Epithelial cell of proximal tubule (primary cell): ENCODE data around the gene AGAP9. TPM values are rescaled to one million over a fixed set of nuclear protein-coding genes. Genes with fewer than 3 reads are reported as not detected.
"Not testable (repeated sequence)": the region's sequence is repeated elsewhere in the genome, so short reads cannot be mapped to it uniquely, and the experiment has no call there.

Experiments used
- DNase-seq: peaks from one replicate; pipeline ENCODE4 v3.0.0-alpha.2; 2011; ENCODE audit warnings: low read depth
- H3K4me3 ChIP-seq: 2 replicates; pipeline ENCODE4 v1.5.1; 2011; ENCODE audit warnings: low read depth, mild to moderate bottlenecking, low read length
- total RNA-seq: library from RNA; depleted of rRNA; stranded (reverse); fragments of >200 nt; gene quantifications from 2 replicates; pipeline ENCODE4 v1.2.3, GENCODE V29; 2015
- TF ChIP-seq, protein P1 (sequence below): conservative IDR thresholded peaks from 2 replicates; pipeline ENCODE4 v1.5.1; 2012; ENCODE audit warnings: low read depth, mild to moderate bottlenecking, low read length

The AGAP9 gene
- total RNA-seq, 1 donor from 2014 or later: 7.1 TPM

DNA sequence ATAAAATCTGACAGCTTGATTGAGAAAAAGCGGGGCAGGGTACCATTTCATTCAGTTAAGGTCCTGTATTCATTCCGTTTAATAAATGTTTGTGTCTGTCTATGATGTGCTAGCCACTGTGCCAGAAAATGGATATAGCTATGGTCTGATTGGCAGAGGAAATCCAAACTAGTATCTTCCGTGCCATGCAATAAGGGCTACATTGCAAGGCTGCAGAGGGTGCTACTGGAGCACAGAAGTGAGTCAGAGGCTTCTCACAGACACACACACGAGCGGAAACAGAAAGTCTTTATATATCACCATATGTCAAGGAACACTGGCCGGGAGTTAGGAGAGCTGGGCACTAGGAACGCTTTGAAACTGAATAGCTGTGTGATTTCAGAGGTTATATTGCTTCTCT is 29.3 kb upstream of the AGAP9 start:
- not testable (repeated sequence) for DNase-seq

GRCh38 chr10:47547286-47547685 is 23.8 kb upstream of the AGAP9 start:
- not testable (repeated sequence) for H3K4me3 ChIP-seq, DNase-seq

More for the DNA sequence above, 29.3 kb upstream of the AGAP9 start:
- peak overlapping the region; percentile 70 for H3K4me3 ChIP-seq
- TF ChIP-seq, protein P1, sequence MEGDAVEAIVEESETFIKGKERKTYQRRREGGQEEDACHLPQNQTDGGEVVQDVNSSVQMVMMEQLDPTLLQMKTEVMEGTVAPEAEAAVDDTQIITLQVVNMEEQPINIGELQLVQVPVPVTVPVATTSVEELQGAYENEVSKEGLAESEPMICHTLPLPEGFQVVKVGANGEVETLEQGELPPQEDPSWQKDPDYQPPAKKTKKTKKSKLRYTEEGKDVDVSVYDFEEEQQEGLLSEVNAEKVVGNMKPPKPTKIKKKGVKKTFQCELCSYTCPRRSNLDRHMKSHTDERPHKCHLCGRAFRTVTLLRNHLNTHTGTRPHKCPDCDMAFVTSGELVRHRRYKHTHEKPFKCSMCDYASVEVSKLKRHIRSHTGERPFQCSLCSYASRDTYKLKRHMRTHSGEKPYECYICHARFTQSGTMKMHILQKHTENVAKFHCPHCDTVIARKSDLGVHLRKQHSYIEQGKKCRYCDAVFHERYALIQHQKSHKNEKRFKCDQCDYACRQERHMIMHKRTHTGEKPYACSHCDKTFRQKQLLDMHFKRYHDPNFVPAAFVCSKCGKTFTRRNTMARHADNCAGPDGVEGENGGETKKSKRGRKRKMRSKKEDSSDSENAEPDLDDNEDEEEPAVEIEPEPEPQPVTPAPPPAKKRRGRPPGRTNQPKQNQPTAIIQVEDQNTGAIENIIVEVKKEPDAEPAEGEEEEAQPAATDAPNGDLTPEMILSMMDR: peak; percentile 37

DNA sequence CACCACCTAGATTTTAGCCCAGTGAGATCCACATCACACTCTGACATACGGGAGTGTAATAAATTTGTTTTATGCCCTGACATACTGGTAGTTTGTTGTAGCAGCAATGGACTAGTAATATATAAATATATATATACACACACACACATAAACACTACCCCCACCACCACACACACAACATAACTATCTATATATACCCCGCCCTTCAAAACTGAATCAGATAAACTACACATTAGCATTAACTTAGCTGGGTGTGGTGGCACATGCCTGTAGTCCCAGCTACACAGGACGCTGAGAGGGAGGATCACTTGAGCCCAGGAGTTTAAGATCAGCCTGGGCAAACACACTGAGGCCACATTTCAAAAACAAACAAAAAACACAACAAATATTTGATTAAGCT is 13.0 kb upstream of the AGAP9 start:
- DNase-seq: not testable (repeated sequence)

GRCh38 chr10:47502313-47502712 is 21.1 kb downstream of the AGAP9 start:
- H3K4me3 ChIP-seq, DNase-seq: not testable (repeated sequence)

More for the DNA sequence above, 13.0 kb upstream of the AGAP9 start:
- not testable (repeated sequence) for H3K4me3 ChIP-seq

DNA sequence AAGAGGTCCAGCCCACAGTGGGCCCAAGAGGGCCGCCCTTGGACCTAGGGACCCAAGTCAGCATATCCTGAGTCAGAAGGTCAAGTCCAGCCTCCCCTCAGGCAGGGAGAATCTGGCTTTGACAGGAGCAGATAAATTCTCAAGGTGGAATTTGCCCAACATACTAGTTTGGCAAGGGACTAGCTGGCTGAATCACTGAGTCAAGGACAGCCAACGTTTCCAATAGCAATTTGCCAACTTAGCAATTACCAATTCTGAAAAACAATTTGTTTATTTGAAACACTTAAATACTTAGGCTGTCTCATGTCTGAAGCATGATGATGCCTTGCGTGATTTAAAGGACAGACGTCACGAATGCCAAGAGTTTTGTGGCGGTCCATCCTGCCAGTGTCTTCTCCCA is 29.2 kb downstream of the AGAP9 start:
- DNase-seq, H3K4me3 ChIP-seq: not testable (repeated sequence)

DNA sequence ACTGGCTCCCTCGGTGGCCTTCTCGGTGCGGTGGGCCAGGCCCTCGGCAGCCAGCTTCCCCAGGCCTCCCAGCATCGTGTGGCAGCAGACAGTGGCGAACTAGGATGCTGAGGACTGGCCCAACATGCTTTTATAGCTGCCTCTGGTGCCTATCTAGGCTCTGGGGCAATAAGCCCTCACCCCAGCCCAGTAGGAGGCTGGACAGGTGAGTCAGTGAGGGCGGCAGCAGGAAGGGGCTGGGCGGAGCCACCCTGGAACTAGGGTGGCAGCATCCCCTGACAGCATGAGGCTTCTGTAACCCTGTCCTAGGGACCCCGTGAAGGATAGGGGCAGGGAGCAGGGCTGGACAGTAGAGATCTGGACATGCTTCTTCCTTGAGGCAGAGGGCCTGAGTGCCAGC is 31.8 kb downstream of the AGAP9 start, which contains the start of gene FAM25G:
FAM25G (minus strand) TSS at position 101 of the 400 bp plus-strand sequence; CDS start at position 75, 26 bp downstream.
- H3K4me3 ChIP-seq, DNase-seq: not testable (repeated sequence)

- not testable (repeated sequence) for H3K4me3 ChIP-seq, DNase-seq
Observed at GRCh38 chr10:47489630-47490029, 33.8 kb downstream of the AGAP9 start.

- DNase-seq, H3K4me3 ChIP-seq: not testable (repeated sequence)
Observed at GRCh38 chr10:47485943-47486342, 37.5 kb downstream of the AGAP9 start.

DNA sequence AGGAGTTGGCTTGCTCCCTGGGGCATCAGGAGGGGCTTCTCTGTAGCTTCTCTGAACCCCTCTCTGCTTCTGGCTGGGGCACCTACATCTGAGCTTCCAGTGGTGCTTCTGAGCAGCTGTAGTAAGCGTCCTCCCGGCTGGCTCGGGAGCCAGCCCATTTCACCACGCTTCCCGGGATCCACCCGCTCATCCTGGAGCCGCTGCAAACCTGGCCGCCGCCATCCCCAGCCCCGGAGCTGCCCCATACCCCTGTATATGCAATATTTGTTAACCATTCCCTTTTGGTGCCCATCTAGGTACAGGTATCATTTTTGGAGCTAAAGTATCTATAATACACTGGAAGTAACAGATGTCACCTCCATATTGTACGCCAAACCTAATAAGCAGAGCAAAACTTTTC is 38.7 kb downstream of the AGAP9 start:
- not testable (repeated sequence) for H3K4me3 ChIP-seq, DNase-seq

- H3K4me3 ChIP-seq, DNase-seq: not testable (repeated sequence)
Observed at GRCh38 chr10:47483923-47484322, 39.5 kb downstream of the AGAP9 start, which contains the start of gene ANXA8. Gene ANXA8 (minus strand): TSS chr10:47484115. CDS start chr10:47483933, 182 bp downstream.

DNA sequence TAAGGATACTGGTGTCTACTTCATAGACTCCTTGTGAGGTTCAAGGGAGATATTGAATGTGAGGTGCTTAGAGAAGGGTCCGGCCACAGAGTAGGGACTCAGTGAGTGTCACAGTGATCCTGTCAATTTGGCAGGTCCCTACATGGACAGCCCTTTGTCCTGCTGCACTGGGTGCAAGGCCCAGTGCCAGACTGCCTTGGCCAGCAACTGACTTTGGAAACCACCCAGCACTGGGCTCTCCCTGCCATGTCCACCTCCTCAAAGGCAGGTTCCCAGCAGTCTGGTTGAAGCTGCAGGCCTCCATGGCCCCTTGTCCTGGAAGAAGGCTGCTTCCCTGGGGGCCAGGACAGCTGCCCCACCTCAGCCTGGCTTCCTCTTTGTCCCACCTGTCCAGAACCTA is 41.1 kb downstream of the AGAP9 start:
- H3K4me3 ChIP-seq, DNase-seq: not testable (repeated sequence)

GRCh38 chr10:47481768-47482181 is 41.7 kb downstream of the AGAP9 start:
- DNase-seq: not testable (repeated sequence)

DNA sequence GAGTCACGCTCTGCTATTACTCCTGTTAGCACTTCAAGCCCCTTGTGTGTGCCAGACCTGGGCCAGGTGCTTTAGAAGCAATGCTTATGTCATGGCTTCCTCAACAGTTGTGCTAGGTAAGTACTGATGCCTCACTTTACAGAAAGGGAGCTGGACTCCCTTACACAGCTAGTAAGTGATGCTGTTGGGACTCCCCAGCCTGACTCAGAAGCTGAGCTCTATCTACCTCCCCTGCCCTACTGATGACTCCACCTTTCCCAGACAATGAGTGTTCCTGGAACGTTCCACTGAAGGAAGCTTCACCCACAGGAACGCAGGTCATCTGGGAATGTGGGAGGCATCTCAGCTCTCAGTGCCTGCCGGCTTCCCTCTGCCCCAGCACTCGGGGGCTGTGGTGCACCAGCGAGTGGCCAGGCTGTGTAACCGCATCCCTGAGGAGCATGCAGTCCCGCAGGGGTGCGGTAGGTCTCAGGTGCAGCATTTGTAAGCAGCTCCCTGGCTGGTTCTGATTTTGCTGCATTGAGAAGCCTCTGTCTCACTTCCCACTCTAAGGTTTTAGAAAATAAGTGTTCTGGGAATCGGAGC is 42.2 kb downstream of the AGAP9 start:
- not testable (repeated sequence) for DNase-seq, H3K4me3 ChIP-seq

More at GRCh38 chr10:47481768-47482181, 41.7 kb downstream of the AGAP9 start:
- not testable (repeated sequence) for H3K4me3 ChIP-seq

DNA sequence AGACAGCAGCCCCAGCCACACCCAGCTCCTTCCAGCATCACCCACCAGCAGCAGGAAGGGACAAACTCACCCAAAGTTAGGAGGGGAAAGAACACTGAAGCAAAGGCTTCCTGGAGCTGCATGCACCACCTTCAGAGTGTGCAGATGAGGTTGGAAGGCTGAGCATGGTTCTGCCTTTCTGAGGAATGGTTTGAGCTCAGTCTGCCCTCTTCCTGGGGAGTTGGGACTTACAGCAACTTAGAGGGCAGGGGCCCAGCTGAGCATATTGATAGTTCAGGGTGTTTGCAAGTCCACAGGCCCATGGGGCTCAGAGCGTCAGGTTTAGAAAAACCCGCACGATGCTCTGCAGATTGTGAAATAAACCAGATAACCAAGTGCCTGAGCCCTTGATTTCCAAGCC is 43.3 kb downstream of the AGAP9 start:
- DNase-seq, H3K4me3 ChIP-seq: not testable (repeated sequence)

DNA sequence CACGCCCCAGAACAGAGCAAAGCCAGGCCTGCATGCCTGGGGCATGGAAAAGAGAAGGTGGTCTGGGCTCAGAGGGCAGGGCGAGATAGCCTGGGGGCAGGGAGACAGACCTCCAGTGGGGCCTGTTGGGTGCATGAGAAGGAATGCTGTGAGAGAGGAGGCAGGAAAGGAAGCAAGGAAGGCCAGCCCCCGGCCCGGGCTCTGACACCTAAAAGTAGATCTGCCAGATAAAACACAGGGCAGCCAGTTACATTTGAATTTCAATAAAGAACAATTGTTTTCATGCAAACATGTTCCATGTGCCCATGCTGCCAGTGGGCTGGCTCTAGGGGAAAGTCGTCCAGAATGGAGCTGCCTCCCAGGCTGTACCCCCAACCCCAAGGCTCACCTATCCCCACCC is 45.3 kb downstream of the AGAP9 start:
- not testable (repeated sequence) for DNase-seq, H3K4me3 ChIP-seq

DNA sequence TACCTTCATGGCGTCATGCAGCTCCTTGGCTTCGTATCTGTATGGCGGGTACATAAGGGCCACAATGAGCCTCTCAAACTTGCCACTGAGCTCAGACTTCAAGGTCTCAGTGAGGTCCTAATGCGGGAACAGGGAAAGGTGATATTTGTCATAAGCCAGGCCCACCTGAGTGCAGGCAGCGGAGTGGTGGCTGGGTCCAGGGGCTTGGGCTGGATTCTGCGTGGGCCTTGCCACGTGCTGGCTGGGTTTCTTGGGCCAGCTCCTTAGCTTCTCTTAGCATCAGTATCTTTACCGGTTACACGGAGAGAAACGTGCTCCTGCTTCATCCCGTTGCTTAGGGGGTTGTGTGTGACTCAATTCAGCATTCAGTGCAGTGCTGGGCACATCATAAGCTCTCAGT is 46.4 kb downstream of the AGAP9 start:
- not testable (repeated sequence) for H3K4me3 ChIP-seq, DNase-seq

DNA sequence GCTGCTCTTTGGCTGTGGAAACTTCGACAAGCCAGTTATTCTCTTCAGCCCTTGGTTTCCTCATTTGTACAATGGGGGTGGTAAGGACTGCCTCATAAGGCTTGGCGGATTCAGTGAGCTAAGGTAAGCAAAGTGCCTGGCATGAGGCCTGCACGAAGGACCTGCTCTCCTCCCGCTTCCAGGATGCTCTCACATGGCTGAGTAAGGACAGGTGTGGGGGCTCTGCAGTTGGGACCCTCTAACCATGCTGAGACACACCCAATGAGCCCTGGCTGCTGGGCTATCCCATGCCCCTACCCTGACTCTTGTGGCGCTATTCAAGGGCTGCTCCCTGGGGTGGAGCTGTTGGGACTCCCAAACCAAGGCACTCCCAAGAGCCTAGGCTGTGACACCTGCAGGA is 48.3 kb downstream of the AGAP9 start:
- DNase-seq, H3K4me3 ChIP-seq: not testable (repeated sequence)

GRCh38 chr10:47473516-47473915 is 49.9 kb downstream of the AGAP9 start:
- H3K4me3 ChIP-seq, DNase-seq: not testable (repeated sequence)

DNA sequence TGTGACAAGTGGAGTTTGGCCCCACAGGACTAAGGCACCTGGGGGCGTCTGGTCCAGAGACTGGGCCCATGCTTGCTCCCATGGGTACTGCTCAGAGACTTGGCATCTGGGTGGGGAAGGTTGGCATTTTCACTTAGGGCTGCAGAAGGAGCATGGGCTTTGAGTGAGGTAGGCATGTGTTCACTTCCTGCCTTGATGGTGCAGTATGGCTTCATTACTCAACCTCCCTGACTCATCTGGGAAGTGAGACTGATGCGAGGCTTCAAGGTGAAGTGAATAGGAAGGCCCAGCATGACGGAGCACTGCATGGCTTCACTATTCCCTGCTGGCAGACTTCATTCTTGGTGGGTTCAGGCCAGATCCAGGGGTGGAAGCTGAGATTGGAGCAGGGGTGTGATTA is 50.8 kb downstream of the AGAP9 start:
- not testable (repeated sequence) for H3K4me3 ChIP-seq, DNase-seq
